Lower leg skin (tissue), 3 donors: ENCODE data around the gene UTP3.

Experiments used
- POLR2A ChIP-seq, 2 donors: fragments of 450-650 bp; IDR thresholded peaks; one replicate each; pipeline ENCODE4 v1.6.1; 2016 to 2017; ENCODE audit warnings: antibody characterized with exemption in 2 of 2, mild to moderate bottlenecking in 1 of 2, moderate library complexity in 1 of 2
- TF ChIP-seq, protein P1 (sequence below), 3 donors: fragments of 450-650 bp; IDR thresholded peaks; one replicate each; pipeline ENCODE4 v1.5.1; 2016; ENCODE audit warnings: antibody characterized with exemption in 3 of 3, mild to moderate bottlenecking in 3 of 3, moderate library complexity in 2 of 3

- TF ChIP-seq, protein P1, sequence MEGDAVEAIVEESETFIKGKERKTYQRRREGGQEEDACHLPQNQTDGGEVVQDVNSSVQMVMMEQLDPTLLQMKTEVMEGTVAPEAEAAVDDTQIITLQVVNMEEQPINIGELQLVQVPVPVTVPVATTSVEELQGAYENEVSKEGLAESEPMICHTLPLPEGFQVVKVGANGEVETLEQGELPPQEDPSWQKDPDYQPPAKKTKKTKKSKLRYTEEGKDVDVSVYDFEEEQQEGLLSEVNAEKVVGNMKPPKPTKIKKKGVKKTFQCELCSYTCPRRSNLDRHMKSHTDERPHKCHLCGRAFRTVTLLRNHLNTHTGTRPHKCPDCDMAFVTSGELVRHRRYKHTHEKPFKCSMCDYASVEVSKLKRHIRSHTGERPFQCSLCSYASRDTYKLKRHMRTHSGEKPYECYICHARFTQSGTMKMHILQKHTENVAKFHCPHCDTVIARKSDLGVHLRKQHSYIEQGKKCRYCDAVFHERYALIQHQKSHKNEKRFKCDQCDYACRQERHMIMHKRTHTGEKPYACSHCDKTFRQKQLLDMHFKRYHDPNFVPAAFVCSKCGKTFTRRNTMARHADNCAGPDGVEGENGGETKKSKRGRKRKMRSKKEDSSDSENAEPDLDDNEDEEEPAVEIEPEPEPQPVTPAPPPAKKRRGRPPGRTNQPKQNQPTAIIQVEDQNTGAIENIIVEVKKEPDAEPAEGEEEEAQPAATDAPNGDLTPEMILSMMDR (IDR thresholded peaks at IDR 0.05) = no peak
- TF ChIP-seq POLR2A (IDR thresholded peaks at IDR 0.05) = no peak
Observed at GRCh38 chr4:70706044-70706461, 17.7 kb downstream of the UTP3 start.
